PFSK-1 (cell line): ENCODE measurements around the gene RIPOR2.

ENCODE experiments used
- FOXP2 ChIP-seq: optimal IDR thresholded peaks from 2 replicates; pipeline ENCODE3; 2011; ENCODE audit warnings: borderline replicate concordance, control low read depth, inconsistent platforms; ENCODE audit not compliant: insufficient read depth; ENCODE audit errors: extremely low read length, extremely low read depth
- POLR2AphosphoS5 ChIP-seq: IDR thresholded peaks from 2 replicates; pipeline ENCODE4 v1.6.1; 2012; ENCODE audit warnings: low read depth, mild to moderate bottlenecking, control low read depth, low read length, moderate library complexity
- REST ChIP-seq, 2 experiments: IDR thresholded peaks; 2 replicates each; pipeline versions ENCODE4 v1.6.1 to v1.8.0; 2011 to 2012; ENCODE audit warnings: low read depth in 2 of 2, low read length in 2 of 2, control low read depth in 1 of 2, inconsistent platforms in 1 of 2, mild to moderate bottlenecking in 1 of 2, moderate library complexity in 1 of 2; ENCODE audit not compliant: insufficient read depth in 1 of 2
- SIN3A ChIP-seq: IDR thresholded peaks from 2 replicates; pipeline ENCODE4 v1.6.1; 2012; ENCODE audit warnings: mild to moderate bottlenecking, low read length, moderate library complexity, borderline replicate concordance; ENCODE audit not compliant: insufficient read depth
- TAF1 ChIP-seq: IDR thresholded peaks from 2 replicates; pipeline ENCODE4 v1.6.1; 2012; ENCODE audit warnings: low read length, control low read depth, borderline replicate concordance; ENCODE audit not compliant: insufficient read depth

Gene RIPOR2

GRCh38 chr6:24957199-24957598 lies 21.4 kb upstream of the RIPOR2 start:
- TF ChIP-seq SIN3A, result no peak

GRCh38 chr6:24953726-24954125 lies 18.0 kb upstream of the RIPOR2 start:
- TF ChIP-seq SIN3A (no peak), TAF1 (no peak), REST (IDR thresholded peaks at IDR 0.05; ENCODE audit: insufficient read depth in 1 of 2, low read depth in 2 of 2, low read length in 2 of 2) (no peak), POLR2AphosphoS5 (no peak), FOXP2 (no peak)

GRCh38 chr6:24951811-24952299 lies 16.1 kb upstream of the RIPOR2 start:
- TF ChIP-seq REST (IDR thresholded peaks at IDR 0.05; ENCODE audit: insufficient read depth in 1 of 2, low read depth in 2 of 2, low read length in 2 of 2) (no peak), SIN3A (no peak), FOXP2 (no peak), POLR2AphosphoS5 (no peak), TAF1 (no peak)

GRCh38 chr6:24950218-24950941 lies 14.6 kb upstream of the RIPOR2 start:
- TF ChIP-seq FOXP2 (no peak), SIN3A (no peak), POLR2AphosphoS5 (no peak)

- TF ChIP-seq POLR2AphosphoS5, result no peak
- no peak for TF ChIP-seq REST (IDR thresholded peaks at IDR 0.05; ENCODE audit: insufficient read depth in 1 of 2, low read depth in 2 of 2, low read length in 2 of 2)
- TF ChIP-seq TAF1, result no peak
- no peak for TF ChIP-seq FOXP2
- TF ChIP-seq SIN3A, result no peak
Measured at GRCh38 chr6:24949020-24949569, 13.3 kb upstream of the RIPOR2 start.

GRCh38 chr6:24947636-24948035 lies 11.9 kb upstream of the RIPOR2 start:
- TF ChIP-seq SIN3A (no peak), REST (IDR thresholded peaks at IDR 0.05; ENCODE audit: insufficient read depth in 1 of 2, low read depth in 2 of 2, low read length in 2 of 2) (no peak), FOXP2 (no peak), TAF1 (no peak), POLR2AphosphoS5 (no peak)
